ENCODE measurements around the gene ZMYND8.

DNA sequence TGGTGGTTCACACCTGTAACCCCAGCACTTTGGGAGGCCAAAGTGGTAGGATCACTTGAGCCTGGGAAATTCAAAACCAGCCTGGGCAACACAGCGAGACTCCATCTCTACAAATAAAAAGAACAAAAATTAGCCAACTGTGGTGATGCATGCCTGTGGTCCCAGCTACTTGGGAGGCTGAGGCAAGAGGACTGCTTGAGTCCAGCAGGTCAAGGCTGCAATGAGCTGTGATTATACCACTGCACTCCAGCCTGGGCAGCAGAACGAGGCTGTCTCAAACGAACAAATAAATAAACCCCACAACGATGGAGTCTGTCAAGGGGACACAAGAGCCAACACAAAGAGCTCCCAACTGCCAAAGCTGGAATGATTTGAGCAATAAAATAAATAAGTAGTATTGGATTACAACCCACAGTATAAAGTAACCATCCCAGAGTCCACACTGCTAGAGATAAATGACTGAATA lies 13.5 kb downstream of the ZMYND8 start:
- TF ChIP-seq POLR2AphosphoS5 (IDR thresholded peaks at IDR 0.05; ENCODE audit: low read depth, low read length) (no peak), POLR2A (IDR thresholded peaks at IDR 0.05; ENCODE audit: low read depth, low read length) (no peak)
